ENCODE measurements around the gene CDC42EP1. TPM values are rescaled to one million over a fixed set of nuclear protein-coding genes. Genes with fewer than 3 reads are reported as not detected.
A peak's percentile ranks its signal among the peaks of the same experiment; 100 is the strongest.

Gene CDC42EP1
- total and polyA plus RNA-seq, 2 donors (not counting 3 experiments of a cell fraction or from before 2014, with no cell fraction given), result 82.2 to 141 TPM

GRCh38 chr22:37563153-37564081 lies 3.1 kb downstream of the CDC42EP1 start:
- intact Hi-C loops (cut with micrococcal nuclease), result loop anchor here (5.0 kb wide), 2 partner anchors 114 to 189 kb away; partner anchors contain the start of gene LGALS1
- dilution Hi-C loops (cut with MboI; ENCODE audit: extremely low pct_ligation_motif_present, low sequenced_read_pairs), result no loop called here
- H3K4me2 ChIP-seq (ENCODE audit: insufficient read depth, low read length), result peak overlapping the region; percentile 68
- H3K36me3 ChIP-seq (ENCODE audit: control insufficient read depth in 2 of 2, extremely low read depth in 1 of 2, insufficient read depth in 2 of 2, low read length in 2 of 2), result peaks cover 19 to 27% of the 10 kb centered on the region in 2 experiments
- peak overlapping the region; percentile 99 for H3K27ac ChIP-seq (ENCODE audit: insufficient read depth, low read depth, low read length)
- FAIRE-seq (peak; percentile 96), DNase-seq (ENCODE audit: low read depth, low spot score) (peak; percentile 93)
- ChIA-PET POLR2A (interaction anchor here (2.3 kb wide), 1 partner anchor 18 kb away, joined by 11 read pairs; no protein-coding TSS in a partner anchor), CTCF (interaction anchor here (1.0 to 21.8 kb wide), 9 partner anchors 9 to 118 kb away, joined by 3 to 977 read pairs (median 6); partner anchors contain the start of gene GGA1)
- peaks cover 54% of the 10 kb centered on the region for H3K4me1 ChIP-seq (ENCODE audit: control insufficient read depth, extremely low read depth, insufficient read depth, low read length)
- TF ChIP-seq FOS (IDR thresholded peaks at IDR 0.05; ENCODE audit: borderline replicate concordance, insufficient read depth, low read length) (peak; percentile 69), MYC (IDR thresholded peaks at IDR 0.05; ENCODE audit: low read depth, low read length) (no peak), CTCF (IDR thresholded peaks at IDR 0.05; ENCODE audit: extremely low read depth in 1 of 2, insufficient read depth in 1 of 2, low read depth in 1 of 2, low read length in 2 of 2) (no peak), POLR2A (IDR thresholded peaks at IDR 0.05; ENCODE audit: low read depth, low read length) (peak; percentile 28), EZH2 (IDR thresholded peaks at IDR 0.05; ENCODE audit: borderline replicate concordance, low read depth, low read length, severe bottlenecking) (no peak), POLR2AphosphoS5 (IDR thresholded peaks at IDR 0.05; ENCODE audit: insufficient read depth, low read depth, low read length) (no peak), MAX (IDR thresholded peaks at IDR 0.05; ENCODE audit: insufficient read depth, insufficient read length) (no peak), JUN (IDR thresholded peaks at IDR 0.05; ENCODE audit: borderline replicate concordance, insufficient read depth, insufficient read length, low read depth) (no peak), GATA2 (IDR thresholded peaks at IDR 0.05; ENCODE audit: insufficient read depth, insufficient read length, low read depth, low read length) (peak; percentile 34)
- H2AFZ ChIP-seq (ENCODE audit: low read depth, low read length), result no peak overlapping the region
- peak overlapping the region; percentile 52 for H3K9ac ChIP-seq (replicated peaks; ENCODE audit: extremely low read depth, insufficient read depth, low read length)
- no peaks in the 10 kb centered on the region for H3K27me3 ChIP-seq (ENCODE audit: control insufficient read depth in 2 of 2, insufficient read depth in 2 of 2, low read length in 2 of 2)
- no peaks in the 10 kb centered on the region for H3K9me3 ChIP-seq (replicated peaks; ENCODE audit: control insufficient read depth, insufficient read depth, low read length)
- no peaks in the 10 kb centered on the region for H3K9me1 ChIP-seq (replicated peaks; ENCODE audit: control insufficient read depth, extremely low read depth, insufficient read depth, low read length)
- H3K79me2 ChIP-seq (ENCODE audit: control insufficient read depth, insufficient read depth, low read length), result peaks cover 70% of the 10 kb centered on the region
- H3K4me3 ChIP-seq (replicated peaks in 1 of 3; ENCODE audit: insufficient read depth in 1 of 3, low read depth in 1 of 3, low read length in 3 of 3), result peak overlapping the region in 1 of 3 experiments; percentile 39
- BruUV-seq (replicated peaks), result no TSS peak
- H4K20me1 ChIP-seq (replicated peaks; ENCODE audit: control insufficient read depth, extremely low read depth, insufficient read depth, low read length), result peaks cover 3% of the 10 kb centered on the region

Measured in endothelial cell of umbilical vein (primary cell).